PFSK-1 (cell line): ENCODE data around the gene ATP13A1.

ENCODE experiments used
- POLR2AphosphoS5 ChIP-seq: IDR thresholded peaks from 2 replicates; pipeline ENCODE4 v1.6.1; 2012; ENCODE audit warnings: low read depth, mild to moderate bottlenecking, control low read depth, low read length, moderate library complexity
- REST ChIP-seq, 2 experiments: IDR thresholded peaks; 2 replicates each; pipeline versions ENCODE4 v1.6.1 to v1.8.0; 2011 to 2012; ENCODE audit warnings: low read depth in 2 of 2, low read length in 2 of 2, control low read depth in 1 of 2, inconsistent platforms in 1 of 2, mild to moderate bottlenecking in 1 of 2, moderate library complexity in 1 of 2; ENCODE audit not compliant: insufficient read depth in 1 of 2
- TAF1 ChIP-seq: IDR thresholded peaks from 2 replicates; pipeline ENCODE4 v1.6.1; 2012; ENCODE audit warnings: low read length, control low read depth, borderline replicate concordance; ENCODE audit not compliant: insufficient read depth

- TF ChIP-seq POLR2AphosphoS5 = no peak
- TF ChIP-seq REST (IDR thresholded peaks at IDR 0.05; ENCODE audit: insufficient read depth in 1 of 2, low read depth in 2 of 2, low read length in 2 of 2) = no peak
- TF ChIP-seq TAF1 = no peak
Observed at GRCh38 chr19:19628501-19629134, 34.9 kb downstream of the ATP13A1 start.
